Activated naive CD4-positive, alpha-beta T cell treated with anti-CD3 and anti-CD28 coated beads, Interleukin-2, amount 50 U/mL, for 72 hours (primary cell): ENCODE results near the gene APH1A. TPM values are rescaled to one million over a fixed set of nuclear protein-coding genes. Genes with fewer than 3 reads are reported as not detected.

Experiments used
- ATAC-seq, 2 donors: fragments of 150-1000 bp; cut with Tn5 transposase; 2 replicates each; pipeline ENCODE4 v1.10.0; 2021; ENCODE audit warnings: mild to moderate bottlenecking in 2 of 2, moderate library complexity in 2 of 2
- DNase-seq, 2 donors: peaks; one replicate each; pipeline ENCODE4 v3.0.0; 2021 to 2022; ENCODE audit warnings: low spot score in 2 of 2
- H3K27ac Mint-ChIP-seq, 2 donors: one replicate each; pipeline ENCODE4 v1.8.0; 2022; ENCODE audit warnings: mild to moderate bottlenecking in 2 of 2, mixed read lengths in 2 of 2
- H3K36me3 Mint-ChIP-seq, 2 donors: one replicate each; pipeline ENCODE4 v1.8.0; 2022; ENCODE audit warnings: mixed read lengths in 2 of 2
- H3K9me3 Mint-ChIP-seq, 2 donors: one replicate each; pipeline ENCODE4 v1.8.0; 2022; ENCODE audit warnings: mixed read lengths in 2 of 2
- total RNA-seq, 2 donors: library from RNA; stranded (reverse); gene quantifications; one replicate each; pipeline ENCODE4 v1.2.3, GENCODE V29; 2022

APH1A gene
- total RNA-seq, 2 donors from 2014 or later: 103 to 116 TPM

DNA sequence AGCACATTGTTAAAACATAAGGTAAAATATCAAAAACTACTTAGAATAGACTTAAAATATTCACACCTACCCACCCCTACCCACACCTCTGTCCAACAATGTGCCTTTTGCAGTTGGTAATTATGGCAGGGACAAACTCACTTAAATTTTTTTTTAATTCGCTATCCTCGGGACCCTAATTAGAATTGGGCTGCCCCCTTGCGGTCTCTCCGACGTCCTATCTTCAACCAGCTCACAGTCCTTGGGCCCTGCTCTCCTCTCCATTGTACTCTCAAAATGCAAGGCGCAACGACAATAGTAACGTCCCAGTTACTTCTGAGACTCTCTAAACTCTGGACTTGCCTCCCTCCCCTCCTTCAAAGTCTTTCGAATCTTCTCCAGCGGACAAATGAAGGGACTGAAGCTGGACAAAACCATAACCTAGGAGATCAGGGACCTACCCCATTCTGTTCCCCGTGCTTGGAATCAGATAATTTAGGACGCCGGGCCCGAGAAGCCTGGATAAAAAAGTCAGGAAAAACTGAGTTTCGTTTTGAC is 12.5 kb upstream of the APH1A start:
- DNase-seq (peak in 1 of 2 donors; percentile 50), ATAC-seq (peak; percentile 42 to 58)
- peaks cover 9 to 12% of the 10 kb centered on the region in 2 donors for H3K9me3 Mint-ChIP-seq
- H3K36me3 Mint-ChIP-seq: peaks cover 10 to 15% of the 10 kb centered on the region in 2 donors
- H3K27ac Mint-ChIP-seq: peak overlapping the region; percentile 70 to 78

DNA sequence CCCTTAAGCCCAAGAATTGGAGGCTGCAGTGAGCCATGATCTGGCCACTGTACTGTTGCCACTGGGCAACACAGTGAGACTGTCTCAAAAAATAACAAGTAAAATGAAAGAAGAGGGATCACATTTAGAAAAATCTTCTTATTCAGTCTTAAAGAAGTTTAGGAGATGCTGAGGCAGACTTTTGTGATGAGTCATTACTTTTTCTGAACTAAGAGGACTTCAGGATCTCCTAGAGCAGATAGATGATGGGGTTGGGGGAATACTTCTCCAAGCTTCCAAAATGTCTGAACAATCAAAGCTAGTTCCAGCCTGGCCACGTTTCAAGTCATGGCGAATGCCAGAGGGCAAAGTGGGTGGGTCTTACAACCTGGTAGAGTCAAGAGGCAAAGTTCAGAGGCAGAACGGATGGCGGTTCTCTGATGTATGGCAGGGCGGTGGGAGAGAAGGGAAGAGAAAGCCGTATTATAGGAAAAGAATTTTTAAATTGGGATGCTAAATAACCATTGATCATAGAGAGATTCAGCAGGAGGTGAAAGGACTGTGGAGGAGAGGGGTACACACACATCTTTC is 11.4 kb upstream of the APH1A start:
- peaks cover 10 to 15% of the 10 kb centered on the region in 2 donors for H3K36me3 Mint-ChIP-seq
- ATAC-seq: no peak

DNA sequence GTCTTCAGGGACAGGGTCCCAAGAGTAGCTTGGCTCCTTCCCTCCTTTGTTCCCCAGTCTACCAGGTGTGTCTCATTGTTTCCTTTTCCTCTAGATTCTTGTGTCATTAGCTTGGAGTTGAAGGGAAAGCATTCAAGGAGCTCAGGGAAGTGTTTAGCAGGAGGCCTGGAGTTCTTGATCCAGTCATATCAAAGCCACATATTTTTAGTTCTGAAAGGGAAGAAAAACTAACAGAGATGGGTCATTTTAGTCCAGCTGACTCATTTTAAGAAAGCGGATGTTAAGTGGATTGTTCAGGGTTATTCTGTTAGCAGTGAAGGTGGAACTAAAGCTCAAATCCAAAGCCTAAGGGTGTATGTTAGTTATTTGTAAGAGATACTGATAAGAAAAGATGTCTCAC is 4.5 kb upstream of the APH1A start:
- H3K9me3 Mint-ChIP-seq: no peaks in the 10 kb centered on the region
- H3K36me3 Mint-ChIP-seq: peaks cover 11% of the 10 kb centered on the region in 2 donors
- DNase-seq: no peak
- no peak overlapping the region for H3K27ac Mint-ChIP-seq
- ATAC-seq: no peak

More for the DNA sequence above, 11.4 kb upstream of the APH1A start:
- no peak overlapping the region for H3K27ac Mint-ChIP-seq
- no peak for DNase-seq
- H3K9me3 Mint-ChIP-seq: peaks cover 9 to 12% of the 10 kb centered on the region in 2 donors

DNA sequence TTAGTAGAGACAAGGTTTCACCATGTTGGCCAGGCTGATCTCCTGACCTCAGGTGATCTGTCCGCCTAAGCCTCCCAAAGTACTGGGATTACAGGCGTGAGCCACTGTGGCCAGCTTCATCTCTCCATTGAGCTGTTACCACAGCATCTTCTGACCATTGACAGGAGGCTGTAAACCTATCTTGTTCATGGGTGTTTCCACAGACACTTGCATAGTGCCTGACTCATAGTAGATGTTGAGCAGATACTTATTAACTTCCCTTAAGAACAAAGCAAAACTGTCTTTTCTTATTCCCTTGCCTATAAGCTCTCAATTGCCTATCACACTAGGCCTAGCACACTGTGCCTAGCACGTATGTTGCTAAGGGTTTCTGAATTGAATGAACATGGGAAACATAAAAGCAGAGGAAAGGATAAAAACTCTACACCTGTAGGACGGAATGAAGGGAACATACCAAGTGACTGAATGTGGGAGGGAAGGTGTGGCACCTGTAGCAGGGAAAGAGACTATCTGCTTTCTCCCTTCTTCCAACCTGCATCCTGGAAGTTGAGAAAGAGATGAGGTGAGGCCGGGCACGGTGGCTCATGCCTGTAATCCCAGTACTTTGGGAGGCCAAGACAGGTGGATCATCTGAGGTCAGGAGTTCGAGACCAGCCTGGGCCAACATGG is 2.6 kb upstream of the APH1A start:
- no peak for ATAC-seq
- H3K27ac Mint-ChIP-seq: peak overlapping the region in 1 of 2 donors; percentile 42

DNA sequence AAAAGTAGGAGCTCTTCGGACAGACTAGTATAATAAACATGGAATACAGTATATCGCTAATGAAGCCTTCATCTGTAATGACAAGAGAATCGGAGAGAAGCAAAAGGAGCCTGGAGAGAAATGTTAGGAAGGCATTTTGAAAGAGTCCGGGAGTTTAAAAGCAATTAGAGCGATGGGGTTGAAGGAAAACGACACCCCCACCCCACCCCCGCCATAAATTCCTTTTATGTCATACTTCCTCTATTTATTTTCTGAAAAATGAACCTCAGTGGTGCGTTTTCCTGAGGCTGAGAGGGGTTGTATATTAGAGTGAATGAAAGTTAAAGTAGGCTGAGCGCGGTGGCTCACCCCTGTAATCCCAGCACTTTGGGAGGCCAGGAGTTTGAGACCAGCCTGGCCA is 635 bp upstream of the APH1A start:
- peaks cover 26% of the 10 kb centered on the region in 2 donors for H3K36me3 Mint-ChIP-seq
- H3K27ac Mint-ChIP-seq: peak overlapping the region; percentile 100
- DNase-seq (no peak), ATAC-seq (no peak)
- H3K9me3 Mint-ChIP-seq: no peaks in the 10 kb centered on the region

More for the DNA sequence above, 2.6 kb upstream of the APH1A start:
- Mint-ChIP-seq H3K9me3 (no peaks in the 10 kb centered on the region), H3K36me3 (peaks cover 26% of the 10 kb centered on the region in 2 donors)
- no peak for DNase-seq

DNA sequence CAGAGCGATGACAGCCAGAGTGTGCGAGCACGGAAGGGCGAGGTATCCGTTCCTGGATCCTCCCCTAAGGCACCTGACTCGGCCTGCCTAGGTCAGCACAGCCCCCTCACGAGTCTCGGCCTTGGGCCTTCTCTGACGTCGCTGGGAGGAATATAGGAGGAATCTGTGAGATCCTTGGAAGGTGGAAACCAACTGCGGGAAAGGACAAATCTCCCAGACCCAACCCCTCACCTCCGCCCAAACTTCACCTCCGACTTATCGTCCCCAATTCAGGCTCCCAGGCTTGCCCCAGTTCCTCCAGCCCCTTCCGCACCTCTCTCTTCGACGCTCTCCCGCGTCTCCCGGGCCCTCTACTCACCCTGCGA is 494 bp downstream of the APH1A start:
- H3K27ac Mint-ChIP-seq: peak overlapping the region; percentile 100
- peaks cover 26% of the 10 kb centered on the region in 2 donors for H3K36me3 Mint-ChIP-seq
- DNase-seq (peak in 1 of 2 donors; percentile 44), ATAC-seq (peak; percentile 41 to 58)
- H3K9me3 Mint-ChIP-seq: no peaks in the 10 kb centered on the region

DNA sequence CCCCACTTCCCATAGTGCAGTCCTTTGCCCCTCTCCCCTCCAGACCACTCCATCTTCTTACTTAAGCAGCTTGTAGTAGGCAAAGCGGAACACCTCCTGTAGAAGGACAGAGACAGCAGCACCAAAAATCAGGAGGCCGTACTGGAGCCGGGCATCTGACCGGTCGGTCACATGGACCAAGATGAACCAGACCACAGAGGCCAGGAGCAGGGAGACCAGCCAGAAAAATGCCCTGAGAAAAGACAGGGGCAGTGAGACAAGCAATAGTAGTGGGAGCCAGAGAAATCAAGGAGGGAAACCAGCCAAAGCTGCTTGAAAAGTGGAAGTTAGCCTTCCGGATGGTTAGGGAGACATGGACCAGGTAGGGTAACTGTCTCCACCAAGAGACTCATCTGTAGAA is 920 bp downstream of the APH1A start:
- ATAC-seq (no peak), DNase-seq (no peak)
- peaks cover 26% of the 10 kb centered on the region in 2 donors for H3K36me3 Mint-ChIP-seq
- peak overlapping the region; percentile 100 for H3K27ac Mint-ChIP-seq
- H3K9me3 Mint-ChIP-seq: no peaks in the 10 kb centered on the region

DNA sequence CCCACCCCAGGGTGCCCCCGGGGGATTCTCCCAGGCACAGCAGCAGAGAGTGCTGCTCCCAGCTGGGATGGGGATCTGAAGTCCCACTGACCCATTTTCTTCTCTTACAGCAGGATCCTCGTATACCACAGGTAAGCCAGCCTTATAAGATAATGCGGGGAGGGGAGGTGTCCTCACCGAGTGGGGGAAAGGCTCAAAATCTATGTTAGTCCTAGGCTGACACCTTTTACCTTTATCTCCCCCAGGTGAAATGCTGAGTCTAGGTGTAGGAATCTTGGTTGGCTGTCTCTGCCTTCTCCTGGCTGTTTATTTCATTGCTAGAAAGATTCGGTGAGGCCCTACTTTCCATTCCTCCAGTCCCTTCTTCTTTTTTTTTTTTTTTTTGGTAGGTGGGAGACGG is 5.3 kb downstream of the APH1A start:
- DNase-seq: no peak
- ATAC-seq: no peak
- Mint-ChIP-seq H3K27ac (peak overlapping the region; percentile 52 to 67), H3K36me3 (peaks cover 18% of the 10 kb centered on the region in 2 donors), H3K9me3 (no peaks in the 10 kb centered on the region)

DNA sequence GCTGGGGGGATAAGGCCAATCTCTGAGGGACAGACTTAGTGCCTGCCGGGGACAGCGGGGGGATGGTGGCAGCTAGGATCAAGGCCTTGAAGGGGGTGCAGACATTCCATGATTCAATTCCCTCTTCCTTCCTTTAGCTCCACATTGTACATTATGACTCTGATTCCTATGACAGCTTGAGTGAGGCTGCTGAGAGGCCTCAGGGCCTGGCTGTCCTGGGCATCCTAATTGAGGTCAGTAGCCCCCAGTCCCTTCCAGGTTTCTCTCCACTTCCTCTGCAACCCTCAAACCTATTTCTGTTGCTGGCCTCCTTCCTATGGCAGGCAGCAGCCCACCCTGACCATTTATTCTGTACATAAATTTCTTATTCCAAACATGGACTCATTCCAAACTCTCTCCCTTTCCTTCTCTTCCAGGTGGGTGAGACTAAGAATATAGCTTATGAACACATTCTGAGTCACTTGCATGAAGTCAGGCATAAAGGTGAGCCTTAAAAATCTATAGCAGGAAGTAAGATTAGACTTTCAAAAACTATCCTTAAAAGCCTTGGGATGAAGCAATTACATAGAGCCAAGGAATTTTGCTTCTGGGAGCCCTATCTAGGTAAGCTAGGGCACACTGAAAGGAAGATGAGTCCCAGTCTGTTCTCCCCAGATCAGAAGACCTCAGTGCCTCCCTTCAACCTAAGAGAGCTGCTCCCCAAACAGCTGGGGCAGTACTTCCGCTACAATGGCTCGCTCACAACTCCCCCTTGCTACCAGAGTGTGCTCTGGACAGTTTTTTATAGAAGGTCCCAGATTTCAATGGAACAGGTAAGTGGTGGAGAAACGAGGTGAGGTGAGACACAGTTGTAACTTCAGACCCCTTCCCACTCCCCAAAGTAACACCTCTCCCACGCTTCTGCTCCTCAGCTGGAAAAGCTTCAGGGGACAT is 6.2 kb downstream of the APH1A start:
- peak overlapping the region; percentile 52 to 67 for H3K27ac Mint-ChIP-seq
- H3K36me3 Mint-ChIP-seq: peaks cover 9% of the 10 kb centered on the region in 2 donors

DNA sequence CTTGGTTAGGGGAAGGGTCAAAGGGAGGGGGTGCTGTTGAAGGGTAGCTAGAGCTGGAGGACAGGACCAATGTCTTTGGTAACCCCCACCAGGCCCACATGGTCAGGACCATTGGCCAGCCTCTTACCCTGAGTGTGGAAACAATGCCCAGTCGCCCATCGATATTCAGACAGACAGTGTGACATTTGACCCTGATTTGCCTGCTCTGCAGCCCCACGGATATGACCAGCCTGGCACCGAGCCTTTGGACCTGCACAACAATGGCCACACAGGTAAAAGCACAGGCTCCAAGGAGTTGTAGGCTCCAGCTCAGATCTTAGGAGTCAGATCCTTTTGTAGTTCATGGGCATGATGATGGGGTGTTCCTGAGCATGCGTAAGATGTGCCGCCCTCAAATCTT is 7.4 kb downstream of the APH1A start:
- DNase-seq (no peak), ATAC-seq (no peak)
- Mint-ChIP-seq H3K9me3 (no peaks in the 10 kb centered on the region), H3K27ac (no peak overlapping the region), H3K36me3 (no peaks in the 10 kb centered on the region)

More for the DNA sequence above, 6.2 kb downstream of the APH1A start:
- no peak for ATAC-seq
- no peak for DNase-seq
- H3K9me3 Mint-ChIP-seq: no peaks in the 10 kb centered on the region

DNA sequence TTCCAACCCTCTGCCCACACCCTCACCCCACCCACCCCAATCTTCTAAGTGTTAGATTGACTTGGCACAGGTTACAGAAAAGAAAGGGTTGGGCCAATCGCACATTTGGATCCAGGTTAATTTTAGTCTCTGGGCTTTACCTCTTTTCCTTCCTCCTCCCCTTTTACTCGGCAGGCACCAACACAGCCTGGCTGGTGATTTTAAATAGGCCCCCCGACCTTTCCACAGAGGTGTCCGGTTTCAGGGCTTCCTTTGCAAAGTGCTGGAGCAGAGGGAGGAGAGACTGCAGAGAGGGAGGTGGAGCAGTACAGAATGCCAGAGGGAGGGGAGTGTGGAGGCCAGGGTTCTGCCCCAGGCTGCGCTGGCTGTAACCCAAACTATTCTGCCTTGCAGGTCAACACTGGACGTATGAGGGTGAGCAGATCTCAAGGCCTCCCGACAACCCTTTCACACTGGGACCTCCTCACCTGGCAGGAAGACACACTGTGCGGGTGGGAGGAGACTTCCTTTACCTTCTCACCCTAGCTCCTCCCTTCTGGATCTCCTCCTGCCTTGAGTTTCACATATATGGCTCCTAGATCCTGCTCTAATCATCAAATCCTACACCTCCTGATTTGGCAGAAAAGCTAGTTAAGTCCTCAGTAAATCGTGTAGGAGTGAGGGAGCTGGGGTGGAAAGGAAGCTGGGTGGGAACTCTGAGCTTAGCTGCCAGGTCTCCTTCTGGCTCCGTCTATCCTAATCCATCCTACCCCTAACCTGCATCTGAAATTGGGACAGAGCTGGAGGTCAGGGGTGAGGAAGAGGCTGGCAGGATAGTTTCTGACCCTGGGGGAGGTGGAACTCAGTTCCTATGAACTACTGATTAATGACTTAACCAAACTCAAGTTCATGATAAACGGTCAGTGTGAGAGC is 8.8 kb downstream of the APH1A start:
- no peak for DNase-seq
- Mint-ChIP-seq H3K27ac (no peak overlapping the region), H3K36me3 (no peaks in the 10 kb centered on the region), H3K9me3 (no peaks in the 10 kb centered on the region)
- ATAC-seq: no peak

DNA sequence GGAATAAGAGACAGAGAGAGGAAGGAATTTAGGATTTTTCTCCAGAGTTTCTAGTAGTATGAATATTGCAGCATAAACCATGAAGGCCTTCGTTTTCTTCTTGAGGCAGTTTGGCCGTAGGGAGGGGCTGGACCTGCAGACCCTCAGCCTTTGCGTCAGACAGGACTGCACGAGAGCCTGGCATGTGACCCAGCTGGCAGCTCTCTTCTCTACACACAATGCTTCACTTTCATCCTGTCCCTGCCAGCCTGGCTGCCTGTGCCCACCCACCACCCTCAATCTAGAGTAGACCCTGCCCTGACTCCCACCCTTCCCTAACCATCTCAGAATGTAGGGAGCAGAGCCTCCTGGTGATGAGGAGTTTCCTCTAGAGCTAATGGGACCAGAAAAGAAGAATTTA is 9.6 kb downstream of the APH1A start:
- H3K36me3 Mint-ChIP-seq: no peaks in the 10 kb centered on the region
- no peak for ATAC-seq
- no peak for DNase-seq
- H3K9me3 Mint-ChIP-seq: no peaks in the 10 kb centered on the region
- H3K27ac Mint-ChIP-seq: no peak overlapping the region

DNA sequence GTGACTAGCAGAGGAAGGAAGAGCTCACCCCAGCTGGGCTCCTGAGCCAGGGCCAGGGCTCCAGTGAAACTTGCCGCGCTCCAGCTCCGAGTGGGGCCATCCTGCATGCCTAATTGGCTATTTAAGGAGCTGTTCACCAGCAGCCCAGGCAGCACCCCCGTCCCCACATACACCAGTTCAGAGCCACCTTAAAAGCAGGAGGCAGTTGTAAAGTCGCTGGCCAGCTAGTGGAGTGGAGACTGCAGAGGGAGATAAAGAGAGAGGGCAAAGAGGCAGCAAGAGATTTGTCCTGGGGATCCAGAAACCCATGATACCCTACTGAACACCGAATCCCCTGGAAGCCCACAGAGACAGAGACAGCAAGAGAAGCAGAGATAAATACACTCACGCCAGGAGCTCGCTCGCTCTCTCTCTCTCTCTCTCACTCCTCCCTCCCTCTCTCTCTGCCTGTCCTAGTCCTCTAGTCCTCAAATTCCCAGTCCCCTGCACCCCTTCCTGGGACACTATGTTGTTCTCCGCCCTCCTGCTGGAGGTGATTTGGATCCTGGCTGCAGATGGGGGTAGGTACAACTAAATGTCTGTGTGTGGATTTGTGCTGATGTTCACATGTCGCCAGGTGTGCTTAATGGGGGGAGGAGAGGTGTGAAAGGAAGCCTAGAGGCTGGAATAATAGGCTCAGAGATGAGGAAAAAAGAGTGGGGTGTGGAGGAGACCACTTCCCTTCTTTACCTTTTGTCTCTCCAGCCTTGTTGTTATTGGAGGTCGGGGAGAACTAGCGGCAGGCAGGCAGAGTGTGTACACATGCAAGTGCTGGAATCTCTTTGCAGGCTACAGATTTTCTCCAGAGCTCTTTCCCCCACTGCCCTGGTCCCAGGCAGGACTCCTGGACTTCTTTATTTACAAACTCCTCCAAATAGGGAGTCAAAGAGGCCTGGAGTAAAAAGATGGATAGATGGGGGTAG is 10.9 kb downstream of the APH1A start, which contains the start of gene CA14:
CA14 (plus strand) TSS at position 151 of the 962 bp plus-strand sequence; CDS start at position 506, 355 bp downstream.
- no peaks in the 10 kb centered on the region for H3K36me3 Mint-ChIP-seq
- DNase-seq: no peak
- no peaks in the 10 kb centered on the region for H3K9me3 Mint-ChIP-seq
- H3K27ac Mint-ChIP-seq: no peak within 1 kb of the TSS
- no peak for ATAC-seq

DNA sequence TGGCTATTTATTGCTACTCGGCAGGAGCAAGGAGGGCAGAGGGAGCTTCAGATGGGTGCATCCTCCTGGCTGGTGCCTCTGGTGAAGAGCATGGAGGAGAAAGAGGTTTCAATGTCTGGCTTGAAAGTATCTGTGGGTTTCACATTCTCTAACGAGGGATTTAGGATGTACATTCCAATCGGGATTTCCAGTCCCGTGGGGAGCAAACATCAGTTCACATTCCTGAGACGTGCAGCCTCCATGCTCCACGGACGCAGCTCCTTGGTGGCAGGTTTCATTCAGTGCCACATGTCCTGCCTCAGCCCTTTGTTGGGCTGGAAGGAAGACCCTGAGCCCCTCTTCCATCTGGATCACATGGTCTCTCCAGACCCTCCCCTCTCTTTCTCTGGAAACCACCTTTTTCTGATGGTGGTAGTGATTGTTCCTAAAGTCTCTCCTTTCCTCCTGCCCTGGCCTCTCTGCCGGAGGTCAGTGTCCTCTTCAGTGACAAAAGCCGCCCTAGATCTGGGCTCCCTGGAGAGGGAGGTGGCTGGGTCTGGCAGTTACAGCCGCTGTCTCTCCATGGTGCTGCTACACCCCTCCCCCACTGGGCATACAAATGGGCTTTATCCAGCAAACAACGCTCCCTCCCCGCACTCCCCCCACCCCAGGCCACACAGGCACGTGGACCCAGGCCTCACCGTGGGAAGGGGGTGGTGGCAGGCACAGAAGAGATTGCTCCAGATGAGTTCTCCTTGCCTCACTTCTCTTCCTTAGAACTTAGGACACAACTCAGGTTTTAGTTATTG is 12.1 kb downstream of the APH1A start:
- no peak for DNase-seq
- no peaks in the 10 kb centered on the region for H3K36me3 Mint-ChIP-seq
- no peaks in the 10 kb centered on the region for H3K9me3 Mint-ChIP-seq
- ATAC-seq: no peak
- no peak overlapping the region for H3K27ac Mint-ChIP-seq
